Measurements from ENCODE around the gene NDUFS6. TPM values are rescaled to one million over a fixed set of nuclear protein-coding genes. Genes with fewer than 3 reads are reported as not detected.

The NDUFS6 gene
- total RNA-seq, 1 experiment from 2014 or later: 159 TPM

GRCh38 chr5:1765141-1765879 is 35.9 kb upstream of the NDUFS6 start:
- no peak for DNase-seq (ENCODE audit: low read depth)

DNA sequence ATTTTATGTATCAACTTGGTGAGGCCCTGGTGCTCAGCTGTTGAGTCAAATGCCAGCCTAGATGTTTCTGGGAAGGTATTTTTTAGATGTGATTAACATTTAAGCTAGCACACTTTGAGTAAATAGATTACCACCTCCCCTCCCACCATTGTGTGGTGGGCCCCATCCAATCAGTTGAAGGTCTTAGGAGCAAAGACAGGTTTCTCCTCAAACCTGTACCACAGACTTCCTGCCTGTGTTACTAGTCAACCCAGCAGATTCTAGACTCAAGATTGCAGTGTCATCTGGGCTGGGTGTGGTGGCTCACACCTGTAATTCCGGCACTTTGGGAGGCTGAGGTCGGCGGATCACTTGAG is 35.3 kb upstream of the NDUFS6 start:
- no peak for DNase-seq (ENCODE audit: low read depth)

DNA sequence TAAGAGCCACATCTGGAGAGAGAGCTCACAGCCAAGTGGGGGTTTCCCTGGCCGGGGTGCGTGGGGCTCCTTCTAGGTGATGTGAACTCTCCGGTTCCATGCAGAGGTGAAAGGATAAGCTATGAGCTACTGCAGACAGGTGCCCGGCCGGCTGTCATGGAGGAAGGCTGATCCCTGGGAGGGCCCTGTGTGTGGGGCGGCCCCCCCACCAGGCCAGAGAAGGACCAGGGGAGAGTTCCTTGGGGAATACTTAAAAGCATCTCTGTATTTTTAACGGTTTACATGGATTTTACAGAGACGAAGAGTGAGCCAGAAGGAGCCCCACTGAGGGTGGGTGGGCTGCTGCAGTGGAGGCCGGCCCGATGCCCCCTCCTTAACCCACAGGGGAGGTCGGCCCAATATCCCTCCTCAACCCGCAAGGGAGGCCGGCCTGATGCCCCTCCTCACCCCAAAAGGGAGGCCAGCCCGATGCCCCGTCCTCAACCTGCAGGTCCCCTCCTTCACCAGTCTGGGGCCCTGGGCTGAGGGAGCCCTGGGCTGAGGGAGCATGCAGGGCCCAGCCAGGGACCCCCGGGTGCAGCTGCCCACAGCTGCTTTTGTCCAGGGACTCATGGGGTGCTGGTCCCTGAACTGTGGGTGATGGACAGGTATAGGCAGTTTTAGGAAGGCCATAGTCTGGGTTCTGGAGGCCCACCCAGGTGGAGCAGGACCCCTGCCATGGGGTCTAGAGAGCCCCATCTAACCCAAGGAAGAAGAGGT is 33.5 kb upstream of the NDUFS6 start:
- no peak for DNase-seq (ENCODE audit: low read depth)

- no peak for DNase-seq (ENCODE audit: low read depth)
Observed at GRCh38 chr5:1768283-1769000, 32.8 kb upstream of the NDUFS6 start.

DNA sequence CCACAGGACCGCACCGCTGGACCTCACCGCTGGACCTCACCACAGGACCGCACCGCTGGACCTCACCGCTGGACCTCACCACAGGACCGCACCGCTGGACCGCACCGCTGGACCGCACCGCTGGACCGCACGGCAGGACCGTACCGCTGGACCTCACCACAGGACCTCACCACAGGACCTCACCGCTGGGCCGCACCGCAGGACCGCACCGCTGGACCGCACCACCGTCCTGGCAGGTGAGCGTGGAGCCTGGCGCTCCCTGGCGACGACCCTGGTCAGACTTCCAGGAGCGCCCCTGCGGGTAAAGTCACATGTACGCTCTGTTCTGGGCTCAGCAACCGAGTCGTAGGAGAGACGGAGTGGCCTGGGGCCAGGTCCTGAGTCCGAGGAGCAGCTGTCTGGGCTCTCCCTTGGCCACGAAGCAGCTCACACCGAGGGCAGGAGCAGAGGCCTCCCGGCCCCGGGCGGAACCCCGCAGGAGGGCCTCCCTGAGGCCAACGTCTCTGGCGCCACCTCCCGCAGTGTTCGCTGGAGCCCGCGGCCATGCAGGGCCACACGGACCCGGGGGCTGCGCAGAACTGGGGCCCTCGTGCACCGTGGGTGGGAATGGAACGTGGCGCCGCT is 32.1 kb upstream of the NDUFS6 start:
- DNase-seq (ENCODE audit: low read depth): no peak

- DNase-seq (ENCODE audit: low read depth): no peak
Observed at GRCh38 chr5:1769752-1770442, 31.3 kb upstream of the NDUFS6 start.

DNA sequence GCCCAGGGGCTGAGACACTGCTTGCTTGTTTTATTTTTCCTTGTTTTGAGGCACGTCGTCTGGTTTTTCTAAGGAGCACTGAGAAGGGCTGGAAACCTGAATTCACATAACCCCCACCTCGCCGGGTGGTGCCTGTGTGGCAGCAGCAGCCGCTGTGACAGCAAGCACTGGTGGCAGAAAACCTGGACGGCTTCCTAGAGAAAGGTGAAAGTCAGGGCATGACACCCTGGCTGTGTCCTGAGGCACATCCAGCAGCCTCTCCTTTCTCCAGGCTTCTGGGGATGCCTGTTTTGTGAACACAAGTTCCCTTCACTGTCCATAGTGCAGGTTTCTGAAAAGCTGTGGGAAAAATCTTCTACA is 30.8 kb upstream of the NDUFS6 start:
- no peak for DNase-seq (ENCODE audit: low read depth)

DNA sequence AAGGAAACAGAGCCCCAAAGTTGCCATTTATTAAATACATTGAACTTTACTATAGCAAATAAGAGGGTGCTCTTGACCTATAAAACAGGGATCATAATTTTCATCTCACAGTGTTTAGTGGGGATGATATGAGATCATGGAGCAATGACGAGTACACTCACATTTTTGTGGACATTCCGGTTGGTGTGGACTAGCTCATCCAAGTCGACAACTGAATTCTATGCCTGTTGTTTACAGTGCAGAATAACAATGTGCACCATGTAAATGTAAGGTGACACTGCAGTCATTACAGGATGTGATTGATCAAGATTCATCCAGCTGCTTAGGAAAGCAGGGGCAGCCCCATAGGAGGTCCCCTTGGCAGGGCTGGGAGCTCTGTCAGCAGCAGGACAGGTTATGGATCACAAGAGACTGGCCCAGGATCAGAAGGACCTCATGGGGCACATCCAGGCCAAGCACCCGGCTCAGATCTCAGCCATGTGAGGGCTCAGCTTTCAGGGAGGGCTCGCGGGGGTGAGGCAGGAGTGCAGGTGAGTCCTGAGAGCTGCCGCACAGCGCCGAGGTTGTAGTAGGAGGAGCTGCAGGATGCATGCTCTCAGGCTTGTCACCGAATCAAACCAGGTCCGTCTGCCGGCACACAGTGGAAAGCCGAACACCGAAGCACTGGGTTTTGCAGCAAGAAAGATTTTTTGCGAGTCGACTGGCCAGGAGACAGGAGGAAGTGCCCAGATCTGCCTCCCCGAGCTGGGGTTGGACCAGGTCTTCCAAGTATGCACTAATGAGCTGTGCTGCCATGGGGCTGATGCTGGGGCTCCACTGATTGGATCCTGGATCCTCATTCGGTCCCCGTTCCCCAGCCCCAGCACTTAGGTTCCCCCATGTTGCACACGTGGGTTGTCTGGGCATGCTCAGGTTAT is 29.8 kb upstream of the NDUFS6 start:
- DNase-seq (ENCODE audit: low read depth): no peak

- peak; percentile 59 for DNase-seq (ENCODE audit: low read depth)
Observed at GRCh38 chr5:1772634-1773033, 28.6 kb upstream of the NDUFS6 start.

DNA sequence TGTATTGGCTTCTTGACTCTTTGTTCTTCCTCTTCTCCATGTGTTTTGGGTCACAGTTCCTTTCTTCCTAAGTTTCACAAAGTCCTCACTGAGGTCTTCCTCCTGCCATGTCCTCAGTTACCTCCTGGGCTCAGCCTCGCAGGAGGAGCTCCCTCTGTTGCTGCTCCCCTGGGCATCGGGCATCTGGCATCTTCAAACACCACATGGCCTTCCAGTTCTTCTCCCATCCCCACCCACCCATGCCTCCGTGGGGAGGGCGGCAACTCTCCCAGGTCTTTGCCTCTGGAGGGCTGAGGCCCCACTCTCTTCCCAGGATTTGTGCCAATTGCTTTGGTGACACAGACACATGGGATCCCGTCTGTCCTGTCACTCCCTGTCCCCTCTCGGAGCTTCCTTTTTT is 24.4 kb upstream of the NDUFS6 start:
- no peak for DNase-seq (ENCODE audit: low read depth)

- DNase-seq (ENCODE audit: low read depth): no peak
Observed at GRCh38 chr5:1777281-1778137, 23.7 kb upstream of the NDUFS6 start.

GRCh38 chr5:1778138-1779020 is 22.8 kb upstream of the NDUFS6 start:
- no peak for DNase-seq (ENCODE audit: low read depth)

DNA sequence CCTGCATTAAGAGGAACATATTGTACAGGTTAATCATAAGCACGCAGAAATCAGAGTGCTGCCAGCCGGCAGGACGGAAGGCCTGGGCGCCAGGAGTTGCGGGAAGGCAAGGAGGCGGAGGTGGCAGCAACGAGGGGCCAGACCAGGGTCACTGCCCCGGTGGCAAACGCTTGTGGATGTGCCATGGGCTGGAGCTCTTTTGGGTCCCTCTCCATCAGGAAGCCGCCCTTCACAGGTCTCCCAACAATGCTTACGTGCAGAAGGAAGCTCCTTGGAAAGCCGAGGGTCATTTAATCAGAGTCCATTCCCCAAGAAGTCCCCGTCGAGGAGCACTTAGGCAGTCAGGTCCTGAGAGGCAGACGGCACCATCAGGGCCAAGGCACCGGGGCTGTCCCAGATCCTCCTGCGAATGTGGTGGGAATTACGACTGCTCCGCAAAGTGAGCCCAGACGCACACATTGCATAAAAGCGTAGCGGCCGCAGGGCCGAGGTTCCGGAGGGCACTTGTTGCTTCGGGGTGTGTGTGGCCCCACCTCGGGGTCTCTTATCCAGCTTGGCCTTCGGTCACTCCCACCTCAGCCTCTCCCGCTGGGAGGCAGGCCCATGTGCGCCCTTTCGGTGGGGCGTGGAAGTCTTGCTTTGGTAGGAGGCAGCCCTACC is 22.1 kb upstream of the NDUFS6 start:
- no peak for DNase-seq (ENCODE audit: low read depth)

DNA sequence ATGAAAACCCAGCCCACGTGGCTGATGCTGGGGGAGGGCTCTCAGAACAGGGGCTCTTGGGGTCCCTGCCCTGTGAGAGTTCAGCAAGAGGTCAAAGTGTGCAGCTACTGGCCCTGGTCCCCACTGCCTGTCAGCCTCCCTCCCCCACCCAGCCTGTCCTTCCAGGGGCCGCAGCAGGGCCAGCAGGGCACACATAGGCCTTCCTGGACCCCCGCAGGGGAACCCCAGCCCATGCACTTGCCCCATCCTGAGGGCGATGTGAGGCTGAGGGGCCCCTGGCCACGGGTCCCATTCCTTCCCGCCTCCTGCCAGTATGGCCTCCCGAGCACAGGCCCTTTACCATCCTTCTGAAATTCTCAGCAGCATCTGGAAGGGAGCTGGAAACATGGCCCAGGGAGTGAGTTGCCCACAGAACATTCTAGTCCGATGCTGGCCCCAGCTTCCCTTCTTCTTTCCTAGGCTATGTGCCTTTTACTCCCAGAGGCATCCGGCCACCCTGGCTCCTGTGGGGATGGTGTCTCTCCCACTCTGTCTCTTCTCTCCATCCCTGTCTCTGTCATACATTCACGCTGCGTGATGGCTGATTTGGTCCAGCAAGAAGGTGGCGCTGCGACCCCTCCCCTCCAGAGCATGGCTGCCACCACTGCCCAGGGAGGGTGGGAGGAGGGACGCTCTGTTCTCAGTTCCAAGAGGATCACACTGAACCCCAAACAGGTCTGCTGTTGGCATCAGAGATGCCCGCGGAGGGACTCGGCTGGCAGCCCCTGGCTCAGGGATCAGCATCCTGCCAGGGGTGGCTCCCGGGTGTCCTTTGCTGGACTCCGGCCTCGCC is 21.2 kb upstream of the NDUFS6 start:
- DNase-seq (ENCODE audit: low read depth): no peak

DNA sequence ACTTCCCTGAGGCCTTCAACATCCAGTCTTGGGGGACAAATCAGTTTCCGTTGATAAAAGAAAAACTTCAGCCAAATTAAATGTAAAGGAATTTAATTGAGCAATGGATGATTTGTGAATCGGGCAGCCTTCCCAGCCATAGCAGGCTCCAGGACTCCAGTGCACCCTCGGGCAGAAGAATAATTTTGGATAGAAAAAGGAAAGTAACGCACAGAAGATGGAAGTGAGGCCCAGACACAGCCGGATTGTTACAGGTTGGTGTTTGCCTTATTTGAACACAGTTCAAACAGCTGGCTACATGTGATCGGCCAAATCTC is 20.6 kb upstream of the NDUFS6 start:
- no peak for DNase-seq (ENCODE audit: low read depth)

- no peak for DNase-seq (ENCODE audit: low read depth)
Observed at GRCh38 chr5:1781107-1781506, 20.1 kb upstream of the NDUFS6 start.

DNA sequence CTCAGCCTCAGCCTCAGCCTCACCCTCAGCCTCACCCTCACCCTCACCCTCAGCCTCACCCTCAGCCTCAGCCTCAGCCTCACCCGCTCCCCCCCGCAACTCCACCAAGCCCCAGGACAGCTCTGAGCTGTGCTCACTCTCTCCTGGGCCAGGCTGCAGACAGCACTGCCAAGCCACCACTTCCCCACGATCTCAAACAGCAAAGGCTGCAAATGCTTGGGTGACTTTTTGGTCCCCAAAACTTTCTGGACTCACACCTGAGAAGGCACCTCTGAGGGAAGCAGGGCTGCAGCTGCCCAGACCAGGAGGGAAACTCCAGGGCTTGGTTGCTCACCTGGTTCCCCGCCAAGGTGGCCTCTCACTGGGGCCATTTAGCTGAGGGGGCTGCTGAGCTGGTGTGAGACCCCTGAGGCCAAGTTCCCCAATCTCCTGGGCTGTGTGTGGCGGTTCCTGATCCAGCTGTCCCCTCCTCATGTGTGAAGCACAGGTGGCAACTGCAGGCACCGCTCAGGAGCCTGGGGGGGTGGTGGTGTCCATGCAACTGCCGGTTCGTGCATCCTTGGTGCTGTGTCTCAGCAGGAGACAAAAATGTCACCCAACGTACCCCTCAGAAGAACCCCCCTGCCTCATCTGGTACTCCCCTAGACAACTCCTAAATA is 19.4 kb upstream of the NDUFS6 start:
- DNase-seq (ENCODE audit: low read depth): no peak

All from M059J (cell line).